Stimulated activated CD8-positive, alpha-beta memory T cell treated with anti-CD3 and anti-CD28 coated beads, Interleukin-7, amount 100 ng/mL, for 48 hours (primary cell): ENCODE data around the gene GPHB5.

ENCODE experiments used
- DNase-seq, 2 donors: peaks; one replicate each; pipeline ENCODE4 v3.0.0-alpha.2; 2020; ENCODE audit warnings: low read depth in 1 of 2; ENCODE audit errors: extremely low read depth in 1 of 2

GPHB5 gene

GRCh38 chr14:63267171-63267570, 51.6 kb downstream of the GPHB5 start:
- no peak for DNase-seq

- DNase-seq: no peak
These were observed 52.6 kb downstream of the GPHB5 start for GRCh38 chr14:63266106-63266505.
